ENCODE data around the gene FOXJ3. TPM values are rescaled to one million over a fixed set of nuclear protein-coding genes. Genes with fewer than 3 reads are reported as not detected.

The FOXJ3 gene
- total RNA-seq, 1 experiment from 2014 or later = 51.1 TPM

DNA sequence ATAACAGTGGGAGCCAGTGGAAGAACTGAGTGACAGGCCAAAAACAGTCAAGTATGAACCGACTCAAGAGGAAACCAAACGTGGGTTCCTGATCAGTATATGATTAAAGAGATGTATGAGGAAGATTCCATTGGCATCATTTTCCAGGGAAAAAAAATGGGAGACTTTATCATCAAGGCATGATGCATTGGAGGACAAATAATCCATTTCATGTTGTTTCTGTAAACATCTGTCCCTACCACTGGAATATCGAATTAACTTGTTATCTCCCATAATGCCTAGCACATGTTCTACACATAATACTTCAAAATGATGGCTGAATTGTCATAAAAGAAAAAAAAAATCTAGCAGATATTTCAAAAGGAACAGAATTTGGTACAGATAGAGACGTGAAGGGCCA is 13.3 kb downstream of the FOXJ3 start (continued):
- TF ChIP-seq EZH2 (IDR thresholded peaks at IDR 0.05) (no peak), EGR1 (IDR thresholded peaks at IDR 0.05; ENCODE audit: low read depth) (no peak), TCF7L2 (IDR thresholded peaks at IDR 0.05; ENCODE audit: borderline replicate concordance, extremely low read depth, insufficient read depth, insufficient read length) (no peak), ELF1 (IDR thresholded peaks at IDR 0.05; ENCODE audit: borderline replicate concordance, low read depth) (no peak), SP1 (IDR thresholded peaks at IDR 0.05; ENCODE audit: low read depth) (no peak), SIN3A (IDR thresholded peaks at IDR 0.05; ENCODE audit: low read depth) (no peak), SRF (IDR thresholded peaks at IDR 0.05; ENCODE audit: low read depth) (no peak)
- TF ChIP-seq, protein P1, sequence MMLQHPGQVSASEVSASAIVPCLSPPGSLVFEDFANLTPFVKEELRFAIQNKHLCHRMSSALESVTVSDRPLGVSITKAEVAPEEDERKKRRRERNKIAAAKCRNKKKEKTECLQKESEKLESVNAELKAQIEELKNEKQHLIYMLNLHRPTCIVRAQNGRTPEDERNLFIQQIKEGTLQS (IDR thresholded peaks at IDR 0.05) = no peak
- TF ChIP-seq, protein P2, sequence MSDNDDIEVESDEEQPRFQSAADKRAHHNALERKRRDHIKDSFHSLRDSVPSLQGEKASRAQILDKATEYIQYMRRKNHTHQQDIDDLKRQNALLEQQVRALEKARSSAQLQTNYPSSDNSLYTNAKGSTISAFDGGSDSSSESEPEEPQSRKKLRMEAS (IDR thresholded peaks at IDR 0.05) = no peak

DNA sequence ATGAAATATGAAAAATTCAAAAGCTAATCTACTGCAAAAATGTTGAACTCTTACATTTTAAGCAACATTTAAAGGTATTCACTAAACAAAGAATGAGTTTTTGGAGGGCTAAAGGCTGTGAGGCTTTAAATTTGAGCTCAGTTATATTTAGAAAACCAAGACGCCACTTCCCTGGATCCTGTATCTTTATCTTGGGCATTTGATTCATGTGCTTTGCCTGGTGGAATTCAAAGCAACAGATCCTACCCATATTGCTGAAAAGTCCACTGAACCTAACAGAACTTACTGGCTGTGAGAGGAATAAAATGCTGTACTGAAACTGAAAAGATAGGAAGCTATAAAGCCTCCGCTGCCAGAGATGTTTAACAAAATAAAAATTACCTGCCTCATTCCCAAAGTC is 14.3 kb downstream of the FOXJ3 start:
- intact Hi-C loops (cut with micrococcal nuclease) = no loop called here
- ChIA-PET RAD21 (ENCODE audit: low non-redundant PET in 1 of 2, low total read pairs in 2 of 2, uncharacterized antibody in 2 of 2, unreplicated experiment in 2 of 2) (no interaction called here), POLR2A (no interaction called here), CTCF (no interaction called here)
- H4K20me1 ChIP-seq (ENCODE audit: insufficient read depth) = peaks cover 54% of the 10 kb centered on the region; the same call in 1 of the 2 replicates
- no peak for ATAC-seq
- no peak for DNase-seq (ENCODE audit: low read depth, low spot score)
- no peak overlapping the region for H2AFZ ChIP-seq (ENCODE audit: low read depth, low read length, poor library complexity, severe bottlenecking)
- H3K36me3 ChIP-seq (ENCODE audit: control insufficient read depth in 1 of 2, insufficient read depth in 2 of 2, low read length in 2 of 2) = no peaks in the 10 kb centered on the region
- H3K4me3 ChIP-seq (replicated peaks in 1 of 2; ENCODE audit: low read depth in 1 of 2, low read length in 2 of 2) = no peak overlapping the region
- no peaks in the 10 kb centered on the region for H3K9me2 ChIP-seq (ENCODE audit: insufficient read depth)
- H3K9me3 ChIP-seq (ENCODE audit: control insufficient read depth in 1 of 2, insufficient read depth in 1 of 2, low read depth in 1 of 2, low read length in 2 of 2) = no peaks in the 10 kb centered on the region
- peaks cover 98% of the 10 kb centered on the region for H3K79me2 ChIP-seq (ENCODE audit: insufficient read depth, low read length)
- no peak overlapping the region for H3K27ac ChIP-seq (ENCODE audit: low read depth, low read length)
- H3K9ac ChIP-seq (ENCODE audit: low read length) = no peak overlapping the region
- no peak for TF ChIP-seq SRF (IDR thresholded peaks at IDR 0.05; ENCODE audit: low read depth)
- TF ChIP-seq, protein P3, sequence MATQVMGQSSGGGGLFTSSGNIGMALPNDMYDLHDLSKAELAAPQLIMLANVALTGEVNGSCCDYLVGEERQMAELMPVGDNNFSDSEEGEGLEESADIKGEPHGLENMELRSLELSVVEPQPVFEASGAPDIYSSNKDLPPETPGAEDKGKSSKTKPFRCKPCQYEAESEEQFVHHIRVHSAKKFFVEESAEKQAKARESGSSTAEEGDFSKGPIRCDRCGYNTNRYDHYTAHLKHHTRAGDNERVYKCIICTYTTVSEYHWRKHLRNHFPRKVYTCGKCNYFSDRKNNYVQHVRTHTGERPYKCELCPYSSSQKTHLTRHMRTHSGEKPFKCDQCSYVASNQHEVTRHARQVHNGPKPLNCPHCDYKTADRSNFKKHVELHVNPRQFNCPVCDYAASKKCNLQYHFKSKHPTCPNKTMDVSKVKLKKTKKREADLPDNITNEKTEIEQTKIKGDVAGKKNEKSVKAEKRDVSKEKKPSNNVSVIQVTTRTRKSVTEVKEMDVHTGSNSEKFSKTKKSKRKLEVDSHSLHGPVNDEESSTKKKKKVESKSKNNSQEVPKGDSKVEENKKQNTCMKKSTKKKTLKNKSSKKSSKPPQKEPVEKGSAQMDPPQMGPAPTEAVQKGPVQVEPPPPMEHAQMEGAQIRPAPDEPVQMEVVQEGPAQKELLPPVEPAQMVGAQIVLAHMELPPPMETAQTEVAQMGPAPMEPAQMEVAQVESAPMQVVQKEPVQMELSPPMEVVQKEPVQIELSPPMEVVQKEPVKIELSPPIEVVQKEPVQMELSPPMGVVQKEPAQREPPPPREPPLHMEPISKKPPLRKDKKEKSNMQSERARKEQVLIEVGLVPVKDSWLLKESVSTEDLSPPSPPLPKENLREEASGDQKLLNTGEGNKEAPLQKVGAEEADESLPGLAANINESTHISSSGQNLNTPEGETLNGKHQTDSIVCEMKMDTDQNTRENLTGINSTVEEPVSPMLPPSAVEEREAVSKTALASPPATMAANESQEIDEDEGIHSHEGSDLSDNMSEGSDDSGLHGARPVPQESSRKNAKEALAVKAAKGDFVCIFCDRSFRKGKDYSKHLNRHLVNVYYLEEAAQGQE (IDR thresholded peaks at IDR 0.05; ENCODE audit: low read depth) = no peak
- TF ChIP-seq POLR2AphosphoS5 (IDR thresholded peaks at IDR 0.05; ENCODE audit: low read depth, low read length) = no peak
- TF ChIP-seq EGR1 (IDR thresholded peaks at IDR 0.05; ENCODE audit: low read depth) = no peak
- no peak overlapping the region for H3K4me2 ChIP-seq (ENCODE audit: low read length)
- peaks cover 2 to 10% of the 10 kb centered on the region in 2 experiments for H3K4me1 ChIP-seq (ENCODE audit: control insufficient read depth in 1 of 2, insufficient read depth in 2 of 2, low read length in 2 of 2)
- H3K27me3 ChIP-seq (ENCODE audit: insufficient read depth, low read length) = no peaks in the 10 kb centered on the region
- no TSS peak for BruUV-seq (replicated peaks)
